Activated CD4-positive, alpha-beta T cell treated with anti-CD3 and anti-CD28 coated beads for 36 hours (primary cell): ENCODE results near the gene NBEA. TPM values are rescaled to one million over a fixed set of nuclear protein-coding genes. Genes with fewer than 3 reads are reported as not detected.

Experiments used
- ATAC-seq: fragments of 200-7000 bp; cut with Tn5 transposase; one replicate; pipeline ENCODE4 v1.10.0; 2021; ENCODE audit warnings: mild to moderate bottlenecking, moderate library complexity
- CTCF ChIA-PET: fragments of 350-600 bp; sonication (Branson Sonifier 250); formaldehyde crosslinking; loops from one replicate; lab custom pipeline; 2021; ENCODE audit warnings: antibody characterized with exemption; lab: Charles Lee
- POLR2A ChIA-PET: fragments of 350-600 bp; sonication (Branson Sonifier 250); formaldehyde crosslinking; loops from one replicate; lab custom pipeline; 2021; ENCODE audit warnings: antibody characterized with exemption, inconsistent platforms; lab: Charles Lee
- DNase-seq: peaks from one replicate; pipeline ENCODE4 v3.0.0-alpha.2; 2020
- H3K27ac Mint-ChIP-seq: one replicate; pipeline ENCODE4 v1.8.0; 2021; ENCODE audit warnings: mixed read lengths
- H3K27me3 Mint-ChIP-seq: one replicate; pipeline ENCODE4 v1.8.0; 2021; ENCODE audit warnings: mixed read lengths
- H3K36me3 Mint-ChIP-seq: one replicate; pipeline ENCODE4 v1.8.0; 2021; ENCODE audit warnings: low read depth, mixed read lengths
- H3K4me1 Mint-ChIP-seq: one replicate; pipeline ENCODE4 v1.8.0; 2021; ENCODE audit warnings: mixed read lengths
- H3K4me3 Mint-ChIP-seq: one replicate; pipeline ENCODE4 v1.8.0; 2021; ENCODE audit warnings: mild to moderate bottlenecking, moderate library complexity, mixed read lengths
- H3K9me3 Mint-ChIP-seq: one replicate; pipeline ENCODE4 v1.8.0; 2021; ENCODE audit warnings: low read depth, mixed read lengths
- intact Hi-C, 2 experiments: fragments of 100-400 bp; cut with DNase I in 1 of 2; cut with micrococcal nuclease in 1 of 2; formaldehyde crosslinking; loops; one replicate each; pipeline versions ENCODE4 v1.14.2 to v1.15.1; 2022 to 2024; cut with DNase I, micrococcal nuclease
- total RNA-seq, 2 experiments: library from RNA; stranded (reverse); gene quantifications; one replicate each; pipeline ENCODE4 v1.2.3, GENCODE V29; 2021

Gene NBEA
- total RNA-seq, 2 experiments from 2014 or later = 0.39 to 0.44 TPM

- intact Hi-C loops = no loop called here
- Mint-ChIP-seq H3K4me3 (no peak overlapping the region), H3K27ac (no peak overlapping the region), H3K4me1 (no peaks in the 10 kb centered on the region), H3K9me3 (no peaks in the 10 kb centered on the region), H3K36me3 (no peaks in the 10 kb centered on the region), H3K27me3 (no peaks in the 10 kb centered on the region)
- ATAC-seq (no peak), DNase-seq (no peak)
- ChIA-PET CTCF (no interaction called here), POLR2A (no interaction called here)
Observed at GRCh38 chr13:35687336-35687735, 745.3 kb downstream of the NBEA start.

- no peaks in the 10 kb centered on the region for H3K36me3 Mint-ChIP-seq
- no peaks in the 10 kb centered on the region for H3K9me3 Mint-ChIP-seq
- no peak overlapping the region for H3K27ac Mint-ChIP-seq
- no peak for DNase-seq
- H3K4me3 Mint-ChIP-seq = no peak overlapping the region
- no peaks in the 10 kb centered on the region for H3K4me1 Mint-ChIP-seq
- POLR2A ChIA-PET = no interaction called here
- CTCF ChIA-PET = no interaction called here
- no peak for ATAC-seq
- no peaks in the 10 kb centered on the region for H3K27me3 Mint-ChIP-seq
- intact Hi-C loops = no loop called here
Observed at GRCh38 chr13:35690581-35691207, 748.6 kb downstream of the NBEA start.

GRCh38 chr13:35693134-35693784, 751.2 kb downstream of the NBEA start:
- DNase-seq (no peak), ATAC-seq (no peak)
- no peaks in the 10 kb centered on the region for H3K27me3 Mint-ChIP-seq
- H3K4me3 Mint-ChIP-seq = no peak overlapping the region
- no peaks in the 10 kb centered on the region for H3K9me3 Mint-ChIP-seq
- H3K27ac Mint-ChIP-seq = no peak overlapping the region
- CTCF ChIA-PET = interaction anchor here (0.6 kb wide), 2 partner anchors 97 to 140 kb away, joined by 3 read pairs; no protein-coding TSS in a partner anchor
- POLR2A ChIA-PET = no interaction called here
- intact Hi-C loops = no loop called here
- H3K4me1 Mint-ChIP-seq = no peaks in the 10 kb centered on the region
- no peaks in the 10 kb centered on the region for H3K36me3 Mint-ChIP-seq

DNA sequence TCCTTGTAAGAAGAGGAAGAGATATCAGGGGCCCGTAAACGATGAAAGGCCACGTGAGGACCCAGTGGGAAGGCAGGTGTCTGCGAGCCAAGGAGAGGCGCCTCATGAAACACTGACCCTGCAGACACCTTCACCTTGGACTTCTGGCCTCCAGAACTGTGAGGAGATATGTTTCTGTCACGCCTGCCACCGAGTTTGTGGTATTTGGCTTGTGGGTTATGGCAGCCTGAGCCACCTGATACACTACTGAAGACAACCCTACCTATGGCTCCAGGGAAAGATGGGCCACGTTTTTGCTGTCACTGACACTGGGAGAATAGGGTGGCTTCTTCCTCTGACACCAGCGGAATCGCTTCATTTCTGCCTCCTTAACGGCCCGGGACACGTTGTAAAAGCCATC, 752.0 kb downstream of the NBEA start:
- Mint-ChIP-seq H3K27me3 (no peaks in the 10 kb centered on the region), H3K4me1 (no peaks in the 10 kb centered on the region), H3K27ac (no peak overlapping the region), H3K9me3 (no peaks in the 10 kb centered on the region), H3K4me3 (no peak overlapping the region), H3K36me3 (no peaks in the 10 kb centered on the region)
- CTCF ChIA-PET = interaction anchor here (0.6 kb wide), 1 partner anchor 96 kb away, joined by 3 read pairs; no protein-coding TSS in a partner anchor
- POLR2A ChIA-PET = no interaction called here
- DNase-seq (no peak), ATAC-seq (no peak)
- intact Hi-C loops = no loop called here

DNA sequence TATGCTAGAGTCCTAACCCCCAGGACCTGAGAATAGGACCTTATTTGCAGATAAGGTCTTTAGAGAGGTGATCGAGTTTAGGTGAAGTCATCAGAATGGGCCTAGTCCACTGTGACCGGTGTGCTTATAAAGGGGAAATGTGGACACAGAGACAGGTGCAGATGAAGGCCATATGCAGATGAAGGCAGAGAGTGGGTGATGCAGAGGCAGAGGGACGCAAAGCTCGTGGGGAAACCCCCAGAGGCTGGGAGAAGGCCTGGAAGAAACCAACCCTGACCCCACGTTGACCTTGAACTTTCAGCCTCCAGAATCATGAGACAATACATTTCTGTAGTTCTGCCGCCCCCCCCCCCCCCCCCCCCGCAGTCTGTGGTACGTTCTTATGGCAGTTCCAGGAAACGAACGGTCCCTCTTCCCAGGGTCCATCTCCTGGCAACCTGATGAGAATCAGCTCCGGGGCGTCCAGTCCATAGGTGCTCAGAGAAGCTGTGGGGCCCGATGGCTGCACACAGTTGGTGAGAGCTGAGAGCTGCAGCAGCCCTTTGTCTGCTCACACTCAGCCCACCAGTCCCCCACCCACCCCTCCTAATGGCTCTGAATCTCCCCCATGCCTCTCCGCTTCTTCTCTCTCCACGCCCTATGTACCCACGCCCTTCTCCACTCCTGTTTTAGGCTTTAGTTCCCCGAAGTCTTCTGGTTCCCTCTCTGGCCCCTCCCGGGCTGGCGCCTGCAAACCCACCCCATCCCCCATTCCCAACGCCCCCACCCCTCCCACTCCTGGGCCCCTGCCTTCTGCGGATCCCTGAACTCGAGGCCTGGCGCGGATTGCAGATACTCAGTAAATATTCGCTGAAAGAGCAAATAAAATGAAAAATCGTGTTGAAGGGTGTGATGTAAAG, 752.7 kb downstream of the NBEA start:
- H3K4me1 Mint-ChIP-seq = no peaks in the 10 kb centered on the region
- H3K27ac Mint-ChIP-seq = no peak overlapping the region
- peaks cover 2% of the 10 kb centered on the region for H3K27me3 Mint-ChIP-seq
- POLR2A ChIA-PET = no interaction called here
- ATAC-seq (no peak), DNase-seq (no peak)
- no peaks in the 10 kb centered on the region for H3K9me3 Mint-ChIP-seq
- H3K4me3 Mint-ChIP-seq = no peak overlapping the region
- CTCF ChIA-PET = no interaction called here
- H3K36me3 Mint-ChIP-seq = no peaks in the 10 kb centered on the region
- intact Hi-C loops = no loop called here

GRCh38 chr13:35695448-35695770, 753.3 kb downstream of the NBEA start:
- H3K27ac Mint-ChIP-seq = no peak overlapping the region
- no peaks in the 10 kb centered on the region for H3K36me3 Mint-ChIP-seq
- no peak for ATAC-seq
- H3K9me3 Mint-ChIP-seq = no peaks in the 10 kb centered on the region
- ChIA-PET POLR2A (no interaction called here), CTCF (no interaction called here)
- no peak overlapping the region for H3K4me3 Mint-ChIP-seq
- peaks cover 6% of the 10 kb centered on the region for H3K27me3 Mint-ChIP-seq
- no peaks in the 10 kb centered on the region for H3K4me1 Mint-ChIP-seq
- intact Hi-C loops = no loop called here
- no peak for DNase-seq

- Mint-ChIP-seq H3K4me3 (no peak overlapping the region), H3K36me3 (no peaks in the 10 kb centered on the region), H3K27me3 (peaks cover 10% of the 10 kb centered on the region), H3K9me3 (no peaks in the 10 kb centered on the region), H3K4me1 (no peaks in the 10 kb centered on the region), H3K27ac (no peak overlapping the region)
- ChIA-PET POLR2A (no interaction called here), CTCF (no interaction called here)
- intact Hi-C loops = no loop called here
- ATAC-seq = no peak
- no peak for DNase-seq
Observed at GRCh38 chr13:35697186-35697730, 755.2 kb downstream of the NBEA start.

GRCh38 chr13:35698911-35699576, 757.0 kb downstream of the NBEA start:
- no peaks in the 10 kb centered on the region for H3K9me3 Mint-ChIP-seq
- ATAC-seq (no peak), DNase-seq (no peak)
- H3K27ac Mint-ChIP-seq = no peak overlapping the region
- POLR2A ChIA-PET = no interaction called here
- H3K36me3 Mint-ChIP-seq = no peaks in the 10 kb centered on the region
- CTCF ChIA-PET = interaction anchor here (0.7 kb wide), 1 partner anchor 48 kb away, joined by 3 read pairs; no protein-coding TSS in a partner anchor
- H3K4me3 Mint-ChIP-seq = no peak overlapping the region
- intact Hi-C loops = no loop called here
- H3K27me3 Mint-ChIP-seq = peaks cover 10% of the 10 kb centered on the region
- no peaks in the 10 kb centered on the region for H3K4me1 Mint-ChIP-seq

- Mint-ChIP-seq H3K4me1 (no peaks in the 10 kb centered on the region), H3K36me3 (no peaks in the 10 kb centered on the region), H3K4me3 (no peak overlapping the region), H3K9me3 (no peaks in the 10 kb centered on the region), H3K27ac (no peak overlapping the region), H3K27me3 (peaks cover 10% of the 10 kb centered on the region)
- intact Hi-C loops = no loop called here
- DNase-seq (no peak), ATAC-seq (no peak)
- ChIA-PET POLR2A (no interaction called here), CTCF (no interaction called here)
Observed at GRCh38 chr13:35699825-35700510, 757.9 kb downstream of the NBEA start.

GRCh38 chr13:35700671-35701070, 758.6 kb downstream of the NBEA start:
- Mint-ChIP-seq H3K27ac (no peak overlapping the region), H3K4me3 (no peak overlapping the region), H3K4me1 (no peaks in the 10 kb centered on the region), H3K36me3 (no peaks in the 10 kb centered on the region), H3K27me3 (peaks cover 10% of the 10 kb centered on the region), H3K9me3 (no peaks in the 10 kb centered on the region)
- CTCF ChIA-PET = no interaction called here
- ATAC-seq (no peak), DNase-seq (no peak)
- POLR2A ChIA-PET = no interaction called here
- intact Hi-C loops = no loop called here

DNA sequence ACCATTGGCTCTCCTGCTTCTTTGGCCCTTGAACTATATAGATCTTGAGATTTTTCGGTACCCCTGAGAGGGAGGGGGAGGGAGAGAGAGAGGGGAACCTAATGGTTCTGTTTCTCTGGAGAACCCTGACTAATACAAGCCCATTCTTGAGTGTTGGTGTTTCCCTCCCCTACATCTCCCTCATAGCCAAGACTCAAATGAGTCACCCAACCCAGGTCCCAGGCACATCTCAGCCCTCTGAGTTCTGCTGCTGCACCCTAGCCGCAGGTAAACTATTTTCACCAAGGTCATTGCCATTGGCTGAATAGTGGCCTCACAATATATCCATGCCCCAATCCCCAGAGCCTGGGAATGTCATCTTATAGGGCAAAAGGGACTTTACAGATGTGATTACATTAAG, 760.2 kb downstream of the NBEA start:
- POLR2A ChIA-PET = no interaction called here
- CTCF ChIA-PET = no interaction called here

More for the DNA sequence above, 760.2 kb downstream of the NBEA start:
- Mint-ChIP-seq H3K9me3 (no peaks in the 10 kb centered on the region), H3K27ac (no peak overlapping the region), H3K4me1 (no peaks in the 10 kb centered on the region), H3K36me3 (no peaks in the 10 kb centered on the region), H3K4me3 (no peak overlapping the region), H3K27me3 (peaks cover 10% of the 10 kb centered on the region)
- intact Hi-C loops = no loop called here
- DNase-seq (no peak), ATAC-seq (no peak)
